ENCODE measurements around the gene SERPINA1. TPM values are rescaled to one million over a fixed set of nuclear protein-coding genes. Genes with fewer than 3 reads are reported as not detected.

Gene SERPINA1
- total RNA-seq, 1 experiment from 2014 or later = not detected

DNA sequence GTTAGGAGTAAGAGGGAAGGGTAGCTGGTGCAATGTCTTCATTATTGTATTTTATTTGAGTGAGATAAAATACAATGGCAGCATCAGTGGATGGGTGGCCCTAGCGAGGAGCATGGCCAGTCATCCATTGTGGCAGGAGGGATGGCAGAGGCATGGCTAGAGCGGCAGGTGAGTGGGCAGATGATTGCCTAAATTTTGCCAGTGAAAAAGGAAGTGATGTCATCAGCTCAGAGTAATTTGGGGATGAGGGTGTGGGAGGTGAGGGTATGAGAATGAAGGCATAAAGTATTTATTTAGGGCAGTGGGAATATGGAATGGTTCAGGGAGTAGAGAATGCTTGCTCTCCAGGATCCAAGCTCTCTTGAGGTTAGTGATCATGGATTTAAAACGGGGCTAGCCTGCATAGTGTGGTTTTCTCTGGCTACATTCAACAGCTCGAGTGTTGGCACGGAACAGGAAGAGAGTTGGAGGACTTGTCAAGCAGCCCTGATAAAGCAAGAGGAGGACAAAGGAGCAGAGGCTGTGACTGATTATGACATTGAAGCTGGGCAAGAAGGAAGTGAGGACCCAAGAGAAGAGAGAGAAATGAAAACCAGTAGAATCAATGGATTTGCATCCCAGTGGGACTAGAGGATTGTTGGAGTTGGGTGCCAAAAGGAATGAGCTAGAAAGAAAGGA, 46.6 kb downstream of the SERPINA1 start:
- no peak overlapping the region for H4K91ac ChIP-seq (ENCODE audit: insufficient read length, low read depth, low read length)
- no peak overlapping the region for H2BK120ac ChIP-seq (ENCODE audit: low read depth, low read length, poor library complexity, severe bottlenecking)
- no peak overlapping the region for H3K23ac ChIP-seq (ENCODE audit: insufficient read length, low read depth, low read length)
- no peaks in the 10 kb centered on the region for H3K9me3 ChIP-seq (ENCODE audit: control insufficient read depth, low read depth, low read length)
- H3K14ac ChIP-seq (ENCODE audit: insufficient read depth, low read length) = no peak overlapping the region
- H3K4me1 ChIP-seq (ENCODE audit: insufficient read depth, low read length) = no peaks in the 10 kb centered on the region
- H3K27ac ChIP-seq (ENCODE audit: insufficient read length, low read depth, low read length) = no peak overlapping the region
- H3K4me2 ChIP-seq (ENCODE audit: insufficient read depth, insufficient read length, low read length) = no peak overlapping the region
- no peak overlapping the region for H3K4ac ChIP-seq (ENCODE audit: low read depth, low read length)
- no peaks in the 10 kb centered on the region for H3K23me2 ChIP-seq (ENCODE audit: insufficient read length, low read depth, low read length, poor library complexity, severe bottlenecking)
- no peak overlapping the region for H3K9ac ChIP-seq (ENCODE audit: extremely low read depth, insufficient read length, low read length)
- Mint-ChIP-seq H3K4me1 (no peaks in the 10 kb centered on the region), H3K27ac (no peak overlapping the region), H3K36me3 (ENCODE audit: insufficient read depth in 1 of 3, low read depth in 3 of 3) (no peaks in the 10 kb centered on the region), H3K4me3 (no peak overlapping the region), H3K9me3 (no peaks in the 10 kb centered on the region; a peak in 1 of 5 replicates), H3K27me3 (ENCODE audit: low read depth) (peaks cover 12% of the 10 kb centered on the region)
- no peaks in the 10 kb centered on the region for H3K79me2 ChIP-seq (ENCODE audit: insufficient read depth, low read length)
- no peaks in the 10 kb centered on the region for H4K20me1 ChIP-seq (ENCODE audit: control insufficient read depth, insufficient read depth, insufficient read length)
- H3K18ac ChIP-seq (ENCODE audit: insufficient read length, low read depth, low read length) = no peak overlapping the region
- no peak overlapping the region for H2BK12ac ChIP-seq (ENCODE audit: insufficient read length, low read depth, low read length)
- no peak overlapping the region for H2AFZ ChIP-seq (ENCODE audit: low read length)
- no peak overlapping the region for H3T11ph ChIP-seq (ENCODE audit: low read length)
- H3K56ac ChIP-seq (ENCODE audit: insufficient read length, low read depth, low read length) = no peak overlapping the region
- no CpG with 5 or more reads among the region's 5 CpGs for WGBS (ENCODE audit: extremely low coverage, insufficient read length, low lambda C conversion rate)
- no peak overlapping the region for H4K8ac ChIP-seq (replicated peaks; ENCODE audit: insufficient read length, low read depth, low read length)
- no peaks in the 10 kb centered on the region for H3K27me3 ChIP-seq (ENCODE audit: insufficient read depth, low read length)
- no peak overlapping the region for H4K5ac ChIP-seq (ENCODE audit: insufficient read length, low read depth, low read length)
- H3K79me1 ChIP-seq (ENCODE audit: insufficient read depth, low read depth, low read length, poor library complexity, severe bottlenecking) = no peaks in the 10 kb centered on the region
- no peak overlapping the region for H2BK20ac ChIP-seq (ENCODE audit: low read depth, low read length, poor library complexity, severe bottlenecking)
- no peak overlapping the region for H2BK5ac ChIP-seq (ENCODE audit: insufficient read length, low read length)
- no peak overlapping the region for H2BK15ac ChIP-seq (ENCODE audit: low read depth, low read length)
- no peak for TF ChIP-seq CTCF (conservative IDR thresholded peaks at IDR 0.05)
- no peak for DNase-seq
- no peak overlapping the region for H2AK5ac ChIP-seq (ENCODE audit: insufficient read length, low read length)

All from H9 (cell line).